Spleen (tissue), 11 donors: Measurements from ENCODE around the gene AGRN. TPM values are rescaled to one million over a fixed set of nuclear protein-coding genes. Genes with fewer than 3 reads are reported as not detected.

ENCODE experiments used
- DNase-seq: peaks from one replicate; pipeline ENCODE4 v3.0.0-alpha.2; 2020
- H3K27ac ChIP-seq, 8 donors: fragments of 200-600 bp; sonication (generic) in 7 of 8; 1 replicate in 4 of 8; 2 replicates in 4 of 8; pipeline versions ENCODE4 v1.5.0 to v1.8.0; 2016 to 2021; ENCODE audit warnings: inconsistent platforms in 4 of 8, mild to moderate bottlenecking in 4 of 8, moderate library complexity in 1 of 8
- H3K27me3 ChIP-seq, 7 donors: fragments of 200-600 bp; sonication (generic) in 6 of 7; replicated peaks in 1 of 7; 1 replicate in 4 of 7; 2 replicates in 3 of 7; pipeline versions ENCODE4 v1.5.0 to v1.8.0; 2016 to 2021; ENCODE audit warnings: inconsistent platforms in 3 of 7, mild to moderate bottlenecking in 1 of 7
- H3K36me3 ChIP-seq, 6 donors: fragments of 200-600 bp; sonication (generic) in 5 of 6; 1 replicate in 4 of 6; 2 replicates in 2 of 6; pipeline versions ENCODE4 v1.5.0 to v1.8.0; 2016 to 2021; ENCODE audit warnings: inconsistent platforms in 2 of 6
- H3K4me1 ChIP-seq, 6 donors: fragments of 200-600 bp; sonication (generic) in 5 of 6; 1 replicate in 3 of 6; 2 replicates in 3 of 6; pipeline versions ENCODE4 v1.5.0 to v1.8.0; 2016 to 2021; ENCODE audit warnings: inconsistent platforms in 3 of 6
- H3K4me3 ChIP-seq, 8 donors: fragments of 200-600 bp; sonication (generic) in 7 of 8; 1 replicate in 4 of 8; 2 replicates in 4 of 8; pipeline versions ENCODE4 v1.5.0 to v1.8.0; 2016 to 2021; ENCODE audit warnings: inconsistent platforms in 4 of 8, mild to moderate bottlenecking in 4 of 8, moderate library complexity in 2 of 8
- H3K9me3 ChIP-seq, 8 donors: fragments of 200-600 bp; sonication (generic) in 7 of 8; 1 replicate in 4 of 8; 2 replicates in 4 of 8; pipeline versions ENCODE4 v1.5.0 to v1.8.0; 2016 to 2021; ENCODE audit warnings: inconsistent platforms in 4 of 8
- CTCF ChIP-seq, 11 experiments: fragments of 200-600 bp in 7 of 11; fragments of 450-650 bp in 4 of 11; sonication (generic) in 4 of 11; IDR thresholded peaks in 8 of 11; conservative IDR thresholded peaks in 3 of 11; 1 replicate in 7 of 11; 2 replicates in 4 of 11; pipeline versions ENCODE4 v1.4.0 to v1.8.0; 2016 to 2021; ENCODE audit warnings: antibody characterized with exemption in 11 of 11, inconsistent platforms in 4 of 11, mild to moderate bottlenecking in 1 of 11
- POLR2A ChIP-seq, 3 donors: fragments of 450-650 bp; IDR thresholded peaks; one replicate each; pipeline ENCODE4 v1.5.1; 2017; ENCODE audit warnings: antibody characterized with exemption in 3 of 3, mild to moderate bottlenecking in 1 of 3
- POLR2AphosphoS5 ChIP-seq, 3 donors: sonication (generic); formaldehyde crosslinking; IDR thresholded peaks; one replicate each; pipeline ENCODE4 v1.5.1; 2017; ENCODE audit warnings: antibody characterized with exemption in 3 of 3
- WGBS, 5 donors: extraction: QIAGEN DNeasy Blood & Tissue Kit in 3 of 5; methylation state at CpG; one replicate each; pipeline versions ENCODE4 v1.1.5 to v1.1.7; 2013 to 2018; 5-methylcytosine and 5-hydroxymethylcytosine counted together
- intact Hi-C: fragments of 100-400 bp; cut with DNase I; formaldehyde crosslinking; loops from one replicate; pipeline ENCODE4 v1.15.0; 2023; ENCODE audit warnings: low total_unique reads
- polyA plus RNA-seq, 3 donors: library from polyadenylated mRNA; stranded (reverse); fragments of 200-250 nt; gene quantifications; one replicate each; pipeline ENCODE4 v1.2.1, GENCODE V29; 2013
- total RNA-seq, 7 donors: library from RNA; depleted of rRNA in 3 of 7; stranded (reverse); fragments of >200 nt in 3 of 7; fragmentation: NEBNext Ultra II Directional in 4 of 7; extraction: Animal tissue kit (Norgen Biotek cat#: 25700) in 4 of 7; gene quantifications; one replicate each; pipeline versions ENCODE4 v1.1.0 to v1.2.1, GENCODE V29; 2016 to 2021
- donor health status: healthy with polysubstance abuse.
- donor health status: DM: no; HTN: no; CAD: no; lungs with moderate emphysema.
- donor health status: DM: no; HTN: no; CAD: no.
- donor health status: Bipolar disorder and iron deficiency.
- donor health status: healthy.
- donor health status: DM: no; HTN: no; CAD: no.
- donor health status: DM: yes; HTN: yes; CAD: no.

The AGRN gene
- total and polyA plus RNA-seq, 10 donors = 4.6 to 27.2 (median 14.5) TPM

GRCh38 chr1:1049318-1050165 lies 29.6 kb downstream of the AGRN start:
- no peaks in the 10 kb centered on the region for H3K4me1 ChIP-seq
- H3K4me3 ChIP-seq = no peak overlapping the region
- no peak for DNase-seq
- no peaks in the 10 kb centered on the region for H3K27me3 ChIP-seq
- H3K27ac ChIP-seq = no peak overlapping the region
- TF ChIP-seq CTCF (IDR thresholded peaks at IDR 0.05 in 8 of 11, conservative IDR thresholded peaks at IDR 0.05 in 3 of 11) = no peak
- no peak for TF ChIP-seq POLR2AphosphoS5 (IDR thresholded peaks at IDR 0.05)
- no peak for TF ChIP-seq POLR2A (IDR thresholded peaks at IDR 0.05)
- no peaks in the 10 kb centered on the region for H3K9me3 ChIP-seq
- intact Hi-C loops = no loop called here
- peaks cover 0 to 53% (median 3%) of the 10 kb centered on the region in 6 donors for H3K36me3 ChIP-seq
- 85 to 94% (median 91%) methylated on average over 13 to 57 of the region's 57 CpGs for WGBS, 5 donors

GRCh38 chr1:1050577-1051052 lies 30.7 kb downstream of the AGRN start:
- DNase-seq = no peak
- Histone ChIP-seq H3K36me3 (peaks cover 0 to 44% (median 3%) of the 10 kb centered on the region in 6 donors), H3K4me1 (no peaks in the 10 kb centered on the region), H3K27me3 (no peaks in the 10 kb centered on the region), H3K27ac (no peak overlapping the region), H3K4me3 (no peak overlapping the region), H3K9me3 (no peaks in the 10 kb centered on the region)
- no peak for TF ChIP-seq POLR2AphosphoS5 (IDR thresholded peaks at IDR 0.05)
- no peak for TF ChIP-seq CTCF (IDR thresholded peaks at IDR 0.05 in 8 of 11, conservative IDR thresholded peaks at IDR 0.05 in 3 of 11)
- TF ChIP-seq POLR2A (IDR thresholded peaks at IDR 0.05) = no peak
- intact Hi-C loops = no loop called here
- WGBS, 5 donors = 81 to 93% (median 87%) methylated on average over 21 to 32 of the region's 32 CpGs

GRCh38 chr1:1051127-1051810 lies 31.3 kb downstream of the AGRN start:
- no peaks in the 10 kb centered on the region for H3K4me1 ChIP-seq
- TF ChIP-seq POLR2A (IDR thresholded peaks at IDR 0.05) = no peak
- no peak for TF ChIP-seq POLR2AphosphoS5 (IDR thresholded peaks at IDR 0.05)
- no peak for TF ChIP-seq CTCF (IDR thresholded peaks at IDR 0.05 in 8 of 11, conservative IDR thresholded peaks at IDR 0.05 in 3 of 11)
- H3K4me3 ChIP-seq = no peak overlapping the region
- H3K27ac ChIP-seq = no peak overlapping the region
- H3K36me3 ChIP-seq = peaks cover 0 to 37% (median 3%) of the 10 kb centered on the region in 6 donors
- intact Hi-C loops = no loop called here
- H3K9me3 ChIP-seq = no peaks in the 10 kb centered on the region
- H3K27me3 ChIP-seq = no peaks in the 10 kb centered on the region
- 87 to 95% (median 93%) methylated on average over 34 to 46 of the region's 46 CpGs for WGBS, 5 donors
- no peak for DNase-seq
